ENCODE results near the gene CNOT3. TPM values are rescaled to one million over a fixed set of nuclear protein-coding genes. Genes with fewer than 3 reads are reported as not detected.
A peak's percentile ranks its signal among the peaks of the same experiment; 100 is the strongest.

Gene CNOT3
- total and polyA plus RNA-seq, 9 of the 15 experiments (the other 6 are each of a cell fraction or from before 2014, with no cell fraction given) = 0.27 to 60.4 (median 9.9) TPM

GRCh38 chr19:54203151-54203611 lies 65.6 kb downstream of the CNOT3 start (continued):
- TF ChIP-seq HMGN3 (IDR thresholded peaks at IDR 0.05; ENCODE audit: borderline replicate concordance, extremely low read depth, insufficient read length, low read depth, low read length) (no peak), NR1H2 (CRISPR knock-in tag; IDR thresholded peaks at IDR 0.05) (no peak), ZNF280A (IDR thresholded peaks at IDR 0.05; ENCODE audit: low read depth, partially characterized antibody) (no peak), CREB5 (CRISPR knock-in tag; IDR thresholded peaks at IDR 0.05) (no peak), MXD1 (CRISPR knock-in tag; IDR thresholded peaks at IDR 0.05; ENCODE audit: borderline replicate concordance, poor library complexity, severe bottlenecking) (no peak), USF2 (CRISPR knock-in tag; IDR thresholded peaks at IDR 0.05) (no peak), LCOR (CRISPR knock-in tag; IDR thresholded peaks at IDR 0.05) (0 out of 2 replicates have a peak, but pooled peaks have one; percentile 40), KDM4B (IDR thresholded peaks at IDR 0.05; ENCODE audit: borderline replicate concordance in 2 of 2, low read depth in 1 of 2) (no peak), SIN3A (IDR thresholded peaks at IDR 0.05; ENCODE audit: borderline replicate concordance in 2 of 2, control insufficient read depth in 1 of 2, low read depth in 2 of 2, low read length in 2 of 2) (peak in 1 of 2 experiments; percentile 4; a peak in 1 of 4 replicates), ETV6 (IDR thresholded peaks at IDR 0.05; ENCODE audit: borderline replicate concordance in 1 of 2, low read depth in 2 of 2, low read length in 1 of 2) (no peak), ETV6 (CRISPR knock-in tag; IDR thresholded peaks at IDR 0.05; ENCODE audit: borderline replicate concordance) (no peak), ZNF589 (CRISPR knock-in tag; IDR thresholded peaks at IDR 0.05; ENCODE audit: low read depth) (no peak), OTX1 (CRISPR knock-in tag; IDR thresholded peaks at IDR 0.05) (no peak), ZNF766 (CRISPR knock-in tag; conservative IDR thresholded peaks at IDR 0.05) (no peak), ETS1 (conservative IDR thresholded peaks at IDR 0.05; ENCODE audit: control insufficient read depth, low read depth, low read length) (no peak), KLF13 (tag; IDR thresholded peaks at IDR 0.05; ENCODE audit: borderline replicate concordance, low read depth) (no peak), KAT8 (IDR thresholded peaks at IDR 0.05; ENCODE audit: low read depth) (no peak), FOXA3 (CRISPR knock-in tag; conservative IDR thresholded peaks at IDR 0.05 in 1 of 2, IDR thresholded peaks at IDR 0.05 in 1 of 2) (no peak), BRCA1 (IDR thresholded peaks at IDR 0.05) (no peak), BRCA1 (CRISPR knock-in tag; IDR thresholded peaks at IDR 0.05) (no peak), TBL1XR1 (IDR thresholded peaks at IDR 0.05; ENCODE audit: low read length in 2 of 2) (peak in 1 of 2 experiments; percentile 62; a peak in 1 of 4 replicates)

Data from K562 (cell line).